ENCODE data around the gene LITAF. TPM values are rescaled to one million over a fixed set of nuclear protein-coding genes. Genes with fewer than 3 reads are reported as not detected.
A peak's percentile ranks its signal among the peaks of the same experiment; 100 is the strongest.
"Not testable (repeated sequence)": the region's sequence is repeated elsewhere in the genome, so short reads cannot be mapped to it uniquely, and the experiment has no call there.

LITAF gene
- total RNA-seq, 3 donors from 2014 or later: 68.4 to 127 (median 103) TPM

GRCh38 chr16:11597235-11598095, 10.7 kb upstream of the LITAF start:
- H3K27me3 Mint-ChIP-seq (ENCODE audit: low read depth): no peaks in the 10 kb centered on the region
- ATAC-seq: peak; percentile 78 to 92
- H3K4me3 Mint-ChIP-seq: no peak overlapping the region
- no peaks in the 10 kb centered on the region for H3K36me3 Mint-ChIP-seq (ENCODE audit: insufficient read depth)
- H3K4me1 Mint-ChIP-seq (ENCODE audit: low read depth): peaks cover 18% of the 10 kb centered on the region
- peak; percentile 19 for DNase-seq
- H3K9me3 Mint-ChIP-seq: no peaks in the 10 kb centered on the region

DNA sequence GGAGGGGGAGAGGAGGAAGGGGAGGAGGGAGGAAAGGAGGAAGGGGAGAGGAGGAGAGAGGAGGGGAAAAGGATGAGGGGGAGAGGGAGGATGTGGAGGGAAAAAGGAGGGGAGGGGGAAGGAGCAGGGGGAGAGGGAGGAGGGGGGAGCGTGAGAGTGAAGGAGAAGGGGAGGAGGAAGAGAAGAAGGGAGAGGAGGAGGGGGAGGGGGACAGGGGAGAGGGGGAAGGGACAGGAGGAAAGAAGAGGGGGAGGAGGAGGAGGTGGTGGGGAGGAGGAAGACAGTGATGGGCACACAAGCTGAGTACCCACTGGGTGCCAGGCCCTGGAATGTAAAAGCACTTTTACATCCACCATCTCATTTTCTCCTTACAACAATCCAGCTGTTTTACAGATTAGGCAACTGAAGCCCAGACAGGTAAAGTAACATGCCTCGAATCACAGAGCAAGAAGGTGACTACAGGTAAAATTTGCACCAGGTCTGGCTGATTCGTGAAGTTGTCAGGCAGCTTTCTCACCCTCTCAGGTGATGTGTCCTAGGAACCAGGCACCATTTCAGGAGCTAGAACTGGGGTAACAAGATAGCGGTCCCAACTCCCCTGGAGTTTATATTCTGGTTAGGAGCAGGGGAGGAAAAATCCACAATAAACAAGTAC, 10.0 kb upstream of the LITAF start:
- H3K4me3 Mint-ChIP-seq: no peak overlapping the region

DNA sequence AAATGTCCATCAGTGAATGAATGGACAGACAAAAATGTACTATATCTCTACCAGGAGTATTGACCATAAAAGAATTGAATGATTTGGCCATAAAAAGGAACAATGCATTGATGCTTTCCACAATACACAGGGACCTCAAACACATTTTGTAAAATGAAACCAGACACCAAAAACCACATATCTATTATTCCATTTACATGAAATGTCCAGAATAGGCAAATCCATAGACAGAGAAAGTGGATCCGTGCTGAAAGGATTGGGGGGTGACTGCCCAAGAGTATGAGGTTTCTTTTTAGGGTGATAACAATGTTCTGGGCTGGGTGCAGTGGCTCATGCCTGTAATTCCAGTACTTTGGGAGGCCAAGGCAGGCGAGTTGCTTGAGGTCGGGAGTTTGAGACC, 6.9 kb upstream of the LITAF start:
- H3K9me3 Mint-ChIP-seq: no peaks in the 10 kb centered on the region
- ATAC-seq: no peak
- DNase-seq: no peak
- peaks cover 21% of the 10 kb centered on the region for H3K4me1 Mint-ChIP-seq (ENCODE audit: low read depth)
- H3K27me3 Mint-ChIP-seq (ENCODE audit: low read depth): no peaks in the 10 kb centered on the region
- no peaks in the 10 kb centered on the region for H3K36me3 Mint-ChIP-seq (ENCODE audit: insufficient read depth)
- H3K4me3 Mint-ChIP-seq: no peak overlapping the region

More for the DNA sequence above, 10.0 kb upstream of the LITAF start:
- ATAC-seq: peak in 1 of 2 donors; percentile 19
- H3K27me3 Mint-ChIP-seq (ENCODE audit: low read depth): no peaks in the 10 kb centered on the region
- H3K36me3 Mint-ChIP-seq (ENCODE audit: insufficient read depth): no peaks in the 10 kb centered on the region
- H3K9me3 Mint-ChIP-seq: no peaks in the 10 kb centered on the region
- peaks cover 18% of the 10 kb centered on the region for H3K4me1 Mint-ChIP-seq (ENCODE audit: low read depth)
- no peak for DNase-seq

- H3K27me3 Mint-ChIP-seq (ENCODE audit: low read depth); H3K4me3 Mint-ChIP-seq; ATAC-seq; H3K9me3 Mint-ChIP-seq; DNase-seq; H3K36me3 Mint-ChIP-seq (ENCODE audit: insufficient read depth): not testable (repeated sequence)
- H3K4me1 Mint-ChIP-seq (ENCODE audit: low read depth): peaks cover 22% of the 10 kb centered on the region
Measured at GRCh38 chr16:11593076-11593475, 6.4 kb upstream of the LITAF start.

DNA sequence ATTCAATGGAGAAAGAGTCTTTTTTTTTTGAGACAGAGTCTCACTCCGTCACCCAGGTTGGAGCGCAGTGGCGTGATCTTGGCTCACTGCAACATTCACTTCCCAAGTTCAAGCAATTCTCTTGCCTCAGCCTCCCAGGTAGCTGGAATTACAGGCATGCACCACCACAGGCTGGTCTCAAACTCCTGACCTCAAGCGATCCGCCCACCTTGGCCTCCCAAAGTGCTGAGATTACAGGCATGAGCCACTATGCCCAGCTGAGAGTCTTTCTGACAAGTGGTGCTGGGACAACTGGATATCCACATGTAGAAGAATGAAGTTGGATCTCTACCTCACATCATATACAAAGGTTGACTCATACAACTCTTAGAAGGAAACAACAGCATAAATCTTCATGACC, 4.9 kb upstream of the LITAF start:
- ATAC-seq; H3K4me3 Mint-ChIP-seq; DNase-seq; H3K36me3 Mint-ChIP-seq (ENCODE audit: insufficient read depth); H3K27me3 Mint-ChIP-seq (ENCODE audit: low read depth); H3K9me3 Mint-ChIP-seq: not testable (repeated sequence)
- H3K4me1 Mint-ChIP-seq (ENCODE audit: low read depth): peaks cover 18% of the 10 kb centered on the region

DNA sequence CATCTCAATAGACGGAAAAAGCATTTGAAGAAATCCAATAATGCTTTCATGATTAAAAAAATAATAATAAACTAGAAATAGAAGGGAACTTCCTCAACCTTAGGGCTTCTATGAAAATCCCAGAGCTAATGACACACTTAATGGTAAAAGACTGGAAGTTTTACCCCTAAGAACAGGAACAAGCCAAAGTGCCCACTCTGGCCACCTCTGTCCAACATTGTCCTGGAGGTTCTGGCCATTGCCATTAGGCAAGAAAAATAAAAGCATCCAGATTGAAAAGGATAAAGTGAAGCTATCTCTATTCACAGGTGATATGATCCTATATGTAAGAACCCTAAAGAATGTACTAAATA, 2.5 kb upstream of the LITAF start:
- H3K4me1 Mint-ChIP-seq (ENCODE audit: low read depth): peaks cover 22% of the 10 kb centered on the region
- no peak for ATAC-seq
- no peaks in the 10 kb centered on the region for H3K9me3 Mint-ChIP-seq
- H3K36me3 Mint-ChIP-seq (ENCODE audit: insufficient read depth): no peaks in the 10 kb centered on the region
- peak overlapping the region; percentile 45 for H3K4me3 Mint-ChIP-seq
- no peak for DNase-seq
- H3K27me3 Mint-ChIP-seq (ENCODE audit: low read depth): no peaks in the 10 kb centered on the region

- Mint-ChIP-seq H3K4me1 (ENCODE audit: low read depth) (peaks cover 28% of the 10 kb centered on the region), H3K36me3 (ENCODE audit: insufficient read depth) (no peaks in the 10 kb centered on the region), H3K4me3 (peak overlapping the region; percentile 45), H3K9me3 (no peaks in the 10 kb centered on the region), H3K27me3 (ENCODE audit: low read depth) (no peaks in the 10 kb centered on the region)
- no peak for DNase-seq
- no peak for ATAC-seq
Measured at GRCh38 chr16:11588321-11589197, 1.8 kb upstream of the LITAF start.

DNA sequence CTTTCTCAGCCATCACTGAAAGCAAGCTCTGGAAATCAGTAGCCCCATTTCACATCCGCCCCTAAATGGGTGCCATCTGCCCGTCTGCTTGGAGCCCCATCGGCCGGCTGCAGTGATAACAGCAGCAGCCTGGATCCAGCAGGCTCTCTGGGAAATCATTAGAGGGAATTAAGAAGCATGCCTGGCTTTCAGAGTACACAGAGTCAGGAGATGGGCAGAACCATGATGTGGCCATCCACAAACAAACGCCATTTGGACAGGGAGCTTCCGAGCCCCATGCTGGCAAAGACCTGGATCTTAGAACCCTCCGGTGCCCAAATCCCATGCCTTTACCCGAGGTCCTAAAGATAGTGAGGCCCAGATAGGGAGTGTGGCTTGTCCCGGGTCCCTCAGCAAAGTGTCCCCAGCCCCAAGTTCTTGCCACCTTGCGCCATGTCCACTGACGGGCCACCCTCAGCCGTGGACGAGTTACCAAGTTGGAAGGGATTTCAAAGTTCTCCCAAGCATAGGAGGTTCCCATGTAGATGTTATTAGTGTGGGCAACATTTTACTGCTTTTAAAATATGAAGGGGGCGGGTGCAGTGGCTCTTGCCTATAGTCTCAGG, 1.0 kb upstream of the LITAF start:
- peak overlapping the region; percentile 87 for H3K4me3 Mint-ChIP-seq
- H3K36me3 Mint-ChIP-seq (ENCODE audit: insufficient read depth): peaks cover 3% of the 10 kb centered on the region
- no peaks in the 10 kb centered on the region for H3K9me3 Mint-ChIP-seq
- DNase-seq: no peak
- H3K4me1 Mint-ChIP-seq (ENCODE audit: low read depth): peaks cover 35% of the 10 kb centered on the region
- H3K27me3 Mint-ChIP-seq (ENCODE audit: low read depth): no peaks in the 10 kb centered on the region
- no peak for ATAC-seq

DNA sequence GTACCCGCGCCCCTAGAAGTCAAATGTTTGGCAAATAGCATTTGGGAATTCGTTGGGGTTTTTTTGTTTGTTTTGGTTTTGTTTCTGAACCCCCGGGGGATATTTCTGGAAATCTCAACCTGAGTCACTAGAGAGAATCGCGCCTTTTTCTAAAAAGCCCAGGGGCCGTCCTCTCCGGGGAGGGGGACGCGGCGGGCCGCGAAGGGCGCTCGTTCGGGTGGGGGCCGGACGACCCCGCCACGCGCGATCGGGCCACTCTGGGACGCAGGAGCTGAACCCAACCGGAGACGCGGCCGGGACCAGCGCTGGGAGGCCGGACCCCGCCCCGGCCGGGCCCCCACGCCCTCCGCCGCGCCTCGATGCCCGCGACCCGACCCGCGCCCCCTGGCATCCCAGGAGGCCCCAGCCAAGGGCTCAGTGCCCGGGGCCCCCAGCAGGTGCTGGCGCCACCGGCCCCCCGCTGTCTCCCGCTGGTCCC, 302 bp downstream of the LITAF start:
- H3K4me1 Mint-ChIP-seq (ENCODE audit: low read depth): peaks cover 47% of the 10 kb centered on the region
- ATAC-seq: peak; percentile 33 to 36
- peaks cover 5% of the 10 kb centered on the region for H3K36me3 Mint-ChIP-seq (ENCODE audit: insufficient read depth)
- H3K4me3 Mint-ChIP-seq: peak overlapping the region; percentile 95
- no peaks in the 10 kb centered on the region for H3K9me3 Mint-ChIP-seq
- no peaks in the 10 kb centered on the region for H3K27me3 Mint-ChIP-seq (ENCODE audit: low read depth)
- no peak for DNase-seq

GRCh38 chr16:11585460-11586377, 1.0 kb downstream of the LITAF start:
- peaks cover 7% of the 10 kb centered on the region for H3K36me3 Mint-ChIP-seq (ENCODE audit: insufficient read depth)
- no peaks in the 10 kb centered on the region for H3K9me3 Mint-ChIP-seq
- H3K4me3 Mint-ChIP-seq: peak overlapping the region; percentile 95
- ATAC-seq (peak; percentile 4 to 15), DNase-seq (peak; percentile 8)
- H3K27me3 Mint-ChIP-seq (ENCODE audit: low read depth): no peaks in the 10 kb centered on the region
- peaks cover 53% of the 10 kb centered on the region for H3K4me1 Mint-ChIP-seq (ENCODE audit: low read depth)

DNA sequence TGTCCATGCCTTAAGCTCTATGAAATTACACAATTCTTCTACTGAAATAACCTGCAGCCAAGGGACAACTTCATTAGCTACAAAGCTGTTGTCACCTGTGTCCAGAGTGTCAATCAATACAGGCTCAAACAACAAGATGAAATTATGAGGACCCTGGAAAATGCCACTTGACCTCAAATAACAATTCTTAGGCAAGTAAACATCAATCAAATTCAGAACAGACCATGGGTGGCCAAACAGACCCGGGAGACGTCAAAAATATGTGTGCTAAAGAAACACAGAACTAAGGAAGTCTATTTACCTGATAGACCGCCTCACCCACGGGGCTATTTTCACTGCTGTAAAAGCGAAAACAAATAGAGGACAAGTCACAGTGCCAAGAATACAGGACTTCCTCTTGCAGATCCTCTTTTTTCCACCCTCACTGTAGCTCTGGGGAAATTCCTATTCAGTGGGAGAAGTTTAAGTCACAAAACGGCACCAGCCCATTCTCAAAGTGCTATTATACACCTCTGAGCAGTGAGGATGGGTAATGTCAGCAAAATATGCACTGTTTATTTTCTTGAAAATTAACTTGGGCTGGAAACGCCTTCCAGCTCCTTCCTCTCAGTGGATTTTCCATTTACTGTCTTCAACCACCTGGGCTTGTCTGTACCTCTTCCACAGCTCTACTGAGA, 2.7 kb downstream of the LITAF start:
- Mint-ChIP-seq H3K27me3 (ENCODE audit: low read depth) (no peaks in the 10 kb centered on the region), H3K4me1 (ENCODE audit: low read depth) (peaks cover 67% of the 10 kb centered on the region), H3K9me3 (no peaks in the 10 kb centered on the region), H3K36me3 (ENCODE audit: insufficient read depth) (peaks cover 9% of the 10 kb centered on the region), H3K4me3 (peak overlapping the region; percentile 95)
- ATAC-seq (peak in 1 of 2 donors; percentile 3), DNase-seq (no peak)

DNA sequence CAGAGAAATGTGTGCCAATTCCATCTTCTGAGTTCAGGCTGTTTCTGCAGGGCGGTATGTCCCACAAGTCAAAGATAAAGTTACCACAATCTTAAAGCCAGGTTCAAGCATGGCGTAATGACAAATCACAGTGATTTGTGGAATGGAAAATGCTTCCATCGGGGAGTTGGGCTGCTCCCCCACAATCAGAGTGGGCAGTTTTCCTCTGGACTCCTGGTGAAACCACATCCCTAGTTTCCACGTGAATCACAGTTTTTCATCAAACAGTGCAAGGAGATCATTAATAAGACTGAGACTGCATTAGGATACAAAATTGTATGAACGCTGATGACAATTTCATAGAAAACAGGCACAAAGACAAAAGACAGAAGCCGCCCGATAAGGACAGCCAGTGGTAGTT, 3.6 kb downstream of the LITAF start:
- Mint-ChIP-seq H3K4me1 (ENCODE audit: low read depth) (peaks cover 69% of the 10 kb centered on the region), H3K36me3 (ENCODE audit: insufficient read depth) (peaks cover 10% of the 10 kb centered on the region), H3K9me3 (no peaks in the 10 kb centered on the region), H3K4me3 (peak overlapping the region; percentile 69), H3K27me3 (ENCODE audit: low read depth) (no peaks in the 10 kb centered on the region)
- ATAC-seq: no peak
- DNase-seq: no peak
